KOPT-K1 (cell line): Measurements from ENCODE around the gene KLF16.
"Not testable (repeated sequence)": the region's sequence is repeated elsewhere in the genome, so short reads cannot be mapped to it uniquely, and the experiment has no call there.

Source experiments
- H3K27ac ChIP-seq: fragments of 200-600 bp; sonication (generic); 2 replicates; pipeline ENCODE4 v1.5.1; 2016; ENCODE audit warnings: antibody characterized with exemption, mild to moderate bottlenecking, low read depth, low read length; ENCODE audit not compliant: poor library complexity, severe bottlenecking
- H3K36me3 ChIP-seq: fragments of 200-600 bp; sonication (generic); 2 replicates; pipeline ENCODE4 v1.5.1; 2017; ENCODE audit warnings: antibody characterized with exemption, mild to moderate bottlenecking, low read length, moderate library complexity; ENCODE audit not compliant: insufficient read depth
- H3K9me3 ChIP-seq: fragments of 200-600 bp; sonication (generic); 2 replicates; pipeline ENCODE4 v1.5.1; 2017; ENCODE audit warnings: antibody characterized with exemption, low read length, mild to moderate bottlenecking; ENCODE audit not compliant: insufficient read depth, poor library complexity, severe bottlenecking

KLF16 gene

DNA sequence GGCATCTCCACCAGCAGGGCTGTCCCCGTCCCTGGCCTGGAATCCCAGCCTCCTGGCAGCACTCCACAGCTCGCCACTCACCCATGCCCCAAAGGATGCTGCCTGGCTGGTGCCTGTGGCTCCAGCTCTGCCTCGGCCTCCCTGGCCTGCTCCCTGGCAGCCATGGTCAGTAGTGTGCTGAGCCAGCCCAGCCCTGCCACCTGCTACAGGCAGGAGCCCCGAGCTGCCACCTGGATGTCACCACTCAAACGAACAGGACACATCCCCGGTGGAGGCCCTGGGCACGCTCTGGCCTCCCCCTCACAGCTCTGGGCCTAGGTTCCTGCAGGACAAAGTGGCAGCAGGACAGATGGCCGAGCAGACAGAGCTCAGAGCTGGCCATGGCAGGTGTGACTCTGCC, 15.2 kb upstream of the KLF16 start:
- not testable (repeated sequence) for H3K9me3 ChIP-seq, H3K36me3 ChIP-seq, H3K27ac ChIP-seq

DNA sequence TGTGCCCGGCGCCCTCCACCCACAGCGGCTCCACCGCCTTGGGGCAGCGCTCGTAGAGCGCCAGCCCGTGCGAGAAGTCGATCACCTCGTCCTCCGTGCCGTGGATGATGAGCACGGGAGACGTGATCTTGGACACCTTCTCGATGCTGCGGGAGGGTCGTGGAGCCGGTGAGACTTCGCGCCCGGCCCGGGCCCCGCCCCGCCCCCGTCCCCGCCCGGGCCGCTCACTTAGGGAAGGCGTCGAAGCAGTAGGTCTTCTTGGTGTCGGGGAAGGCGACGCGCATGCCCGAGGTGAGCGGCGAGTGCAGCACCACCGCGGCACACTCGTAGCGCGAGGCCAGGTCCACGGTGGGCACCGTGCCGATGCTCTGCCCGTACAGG, 13.9 kb upstream of the KLF16 start:
- H3K36me3 ChIP-seq = peaks cover 18% of the 10 kb centered on the region
- not testable (repeated sequence) for H3K27ac ChIP-seq, H3K9me3 ChIP-seq

DNA sequence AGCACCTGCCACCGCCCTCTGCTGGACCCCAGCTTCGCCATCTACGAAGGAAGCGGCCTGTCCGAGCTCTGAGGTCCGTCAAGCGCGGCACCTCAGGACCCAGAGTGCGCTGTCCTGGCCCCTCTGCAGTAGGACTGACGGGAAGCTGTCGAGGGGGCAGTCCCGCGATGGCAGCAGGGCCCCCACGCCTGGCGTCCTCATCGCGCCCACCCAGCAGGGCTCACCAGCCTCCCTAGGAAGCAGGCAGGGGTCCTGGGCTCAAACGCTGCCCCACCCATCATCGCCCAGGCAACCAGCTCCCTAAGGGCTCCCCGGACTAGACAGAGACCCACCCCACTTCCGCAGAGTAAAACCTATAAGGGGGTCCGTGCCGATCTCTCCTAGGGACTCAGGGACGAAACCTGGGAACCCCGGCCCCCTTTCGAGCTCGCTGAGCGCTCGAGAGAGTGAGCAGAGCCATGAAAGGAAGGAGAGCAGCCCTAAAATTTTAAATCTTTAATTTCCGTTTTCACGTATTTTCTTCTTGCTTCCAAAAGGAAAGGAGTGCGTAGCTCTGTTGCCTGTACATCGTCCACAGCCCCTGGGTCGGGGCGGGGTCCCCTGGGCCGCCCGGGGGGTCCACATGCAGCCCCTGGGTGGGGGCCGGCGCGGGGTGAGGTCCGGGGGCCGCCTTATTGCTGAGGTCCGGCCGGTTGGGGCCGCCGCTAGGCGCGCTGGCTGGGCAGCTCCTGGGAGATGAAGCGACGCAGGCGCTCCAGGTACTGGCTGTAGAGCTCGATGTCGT, 13.3 kb upstream of the KLF16 start:
- not testable (repeated sequence) for H3K9me3 ChIP-seq
- peaks cover 24% of the 10 kb centered on the region for H3K36me3 ChIP-seq
- H3K27ac ChIP-seq = peak overlapping the region; percentile 88

- Histone ChIP-seq H3K9me3 (no peaks in the 10 kb centered on the region), H3K27ac (peak overlapping the region; percentile 88), H3K36me3 (peaks cover 32% of the 10 kb centered on the region)
These were observed 12.5 kb upstream of the KLF16 start for GRCh38 chr19:1875646-1876495.

GRCh38 chr19:1875265-1875645, 11.9 kb upstream of the KLF16 start:
- not testable (repeated sequence) for H3K9me3 ChIP-seq
- peaks cover 38% of the 10 kb centered on the region for H3K36me3 ChIP-seq
- peak overlapping the region; percentile 88 for H3K27ac ChIP-seq

DNA sequence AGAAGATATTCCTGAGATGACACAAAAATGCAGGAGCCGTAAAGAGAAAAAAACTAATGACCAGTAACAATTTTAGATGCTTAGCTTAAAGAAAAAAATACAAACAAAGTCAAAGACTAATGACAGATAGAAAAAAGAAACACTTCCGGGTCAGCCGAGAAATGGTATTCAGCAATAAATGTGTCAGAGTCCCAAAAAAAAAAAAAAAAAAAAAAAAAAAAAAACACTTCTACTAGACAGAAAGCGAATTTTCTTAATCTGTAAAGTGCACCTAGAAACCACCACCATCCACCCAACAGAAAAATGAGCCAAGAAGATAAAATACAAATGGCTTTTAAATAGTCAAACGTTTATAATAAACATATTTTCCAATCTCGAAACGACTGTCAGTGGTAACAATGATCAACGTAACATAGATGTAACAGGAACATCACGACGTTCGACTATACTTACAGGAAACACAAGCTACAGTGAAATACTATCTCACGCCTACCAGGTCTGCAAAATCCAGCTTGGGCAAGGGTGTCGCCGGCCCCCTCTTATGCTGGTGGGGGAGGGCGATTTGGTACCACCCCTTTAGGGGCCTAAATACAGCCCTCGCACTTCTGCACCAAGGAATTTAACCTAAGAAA, 11.3 kb upstream of the KLF16 start:
- no peaks in the 10 kb centered on the region for H3K9me3 ChIP-seq
- H3K36me3 ChIP-seq = peaks cover 40% of the 10 kb centered on the region
- peak overlapping the region; percentile 88 for H3K27ac ChIP-seq

- Histone ChIP-seq H3K9me3 (no peaks in the 10 kb centered on the region), H3K36me3 (peaks cover 45% of the 10 kb centered on the region), H3K27ac (no peak overlapping the region)
These were observed 10.4 kb upstream of the KLF16 start for GRCh38 chr19:1873524-1874473.

DNA sequence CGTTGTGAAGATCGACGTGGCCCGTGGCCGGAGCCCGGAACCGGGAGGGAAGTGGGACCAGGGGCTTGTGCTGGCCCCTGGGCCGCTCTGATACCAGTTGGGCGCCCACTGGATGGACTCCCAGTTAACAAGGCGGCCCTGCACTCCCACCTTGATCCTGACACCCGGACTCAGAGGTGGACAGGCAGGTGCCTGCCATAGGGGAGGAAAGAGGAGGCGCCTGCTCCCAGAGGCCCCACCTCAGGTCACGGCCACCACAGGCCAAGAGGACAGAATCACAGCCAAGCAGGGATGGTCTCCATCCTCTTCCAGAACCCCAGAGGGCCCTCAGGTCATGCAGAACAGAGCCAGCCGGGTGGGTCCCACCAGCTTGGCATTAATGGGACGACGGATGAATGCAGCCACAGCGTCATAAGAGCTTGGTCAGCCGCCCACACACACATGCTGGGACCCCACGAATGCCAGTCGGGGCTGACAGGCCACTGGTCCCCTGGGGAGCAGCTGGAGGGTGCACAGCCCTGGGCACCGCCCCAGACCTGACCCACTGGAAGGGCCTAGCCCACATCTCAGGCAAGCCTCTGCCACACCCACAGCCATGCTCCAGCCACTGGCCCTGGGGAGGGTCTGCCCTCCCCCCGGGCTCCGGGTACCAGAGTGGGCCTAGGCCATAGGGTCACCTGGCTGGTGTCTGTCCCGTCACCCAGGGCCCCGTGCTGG, 9.6 kb upstream of the KLF16 start:
- H3K27ac ChIP-seq = no peak overlapping the region
- H3K9me3 ChIP-seq = no peaks in the 10 kb centered on the region
- H3K36me3 ChIP-seq = peaks cover 47% of the 10 kb centered on the region

DNA sequence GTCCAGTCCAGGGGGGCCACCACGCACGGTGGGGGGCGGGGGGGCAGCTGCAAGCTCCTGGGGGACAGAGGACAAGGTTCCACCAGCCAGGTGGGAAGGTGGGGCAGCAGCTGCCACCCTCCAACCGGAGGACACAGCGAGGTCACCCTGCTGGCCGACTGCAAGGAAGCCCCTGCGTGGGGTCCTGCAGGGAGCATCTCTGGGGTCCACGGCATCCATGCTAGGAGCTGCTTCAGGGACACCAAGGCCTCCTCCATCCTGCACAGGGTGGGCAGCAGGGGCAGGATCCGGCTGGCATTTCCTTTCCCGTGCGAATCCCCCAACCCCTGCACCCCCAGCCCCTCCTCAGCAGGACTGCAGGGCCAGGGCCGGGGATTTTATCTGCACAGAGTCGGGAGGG, 8.3 kb upstream of the KLF16 start:
- Histone ChIP-seq H3K9me3 (no peaks in the 10 kb centered on the region), H3K27ac (no peak overlapping the region), H3K36me3 (peaks cover 47% of the 10 kb centered on the region)

DNA sequence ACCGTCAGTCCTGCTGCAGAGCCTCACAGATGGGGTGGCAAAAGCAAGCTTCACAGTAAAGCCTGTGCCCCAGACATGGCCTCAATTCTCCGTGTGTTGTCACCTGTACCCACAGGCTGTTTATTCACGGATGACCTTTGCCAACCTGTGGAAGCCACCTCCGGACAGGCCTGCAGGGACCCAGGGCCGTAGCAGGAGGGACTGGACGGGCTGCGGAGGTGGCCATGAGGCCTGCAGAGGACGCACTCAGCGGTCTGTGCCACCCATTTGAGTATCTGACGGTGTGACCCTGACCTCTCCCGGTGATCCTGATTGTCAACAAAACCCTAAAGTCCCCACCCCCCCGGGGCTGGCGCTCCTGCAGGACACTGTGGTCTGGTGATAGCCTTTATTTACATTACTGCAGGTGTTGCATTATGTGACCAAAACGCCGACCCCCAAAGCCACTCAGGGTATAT, 7.8 kb upstream of the KLF16 start:
- Histone ChIP-seq H3K36me3 (peaks cover 47% of the 10 kb centered on the region), H3K9me3 (no peaks in the 10 kb centered on the region), H3K27ac (no peak overlapping the region)

- Histone ChIP-seq H3K27ac (no peak overlapping the region), H3K36me3 (peaks cover 46% of the 10 kb centered on the region), H3K9me3 (no peaks in the 10 kb centered on the region)
These were observed 5.6 kb upstream of the KLF16 start for GRCh38 chr19:1868971-1869370.

DNA sequence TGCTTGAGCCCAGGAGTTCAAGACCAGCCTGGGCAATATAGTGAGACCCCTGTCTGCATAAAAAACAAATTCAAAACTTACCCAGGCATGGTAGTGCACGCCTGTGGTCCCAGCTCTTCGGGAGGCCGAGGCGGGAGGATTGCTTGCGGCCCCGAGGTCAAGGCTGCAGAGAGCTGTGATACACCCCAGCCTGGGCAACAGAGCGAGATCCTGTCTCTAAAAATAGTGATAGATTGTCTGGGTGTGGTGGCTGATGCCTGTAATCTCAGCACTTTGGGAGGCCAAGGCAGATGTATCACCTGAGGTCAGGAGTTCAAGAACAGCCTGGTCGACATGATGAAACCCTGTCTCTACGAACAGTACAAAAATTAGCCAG, 4.0 kb upstream of the KLF16 start:
- Histone ChIP-seq H3K27ac (no peak overlapping the region), H3K36me3 (peaks cover 30% of the 10 kb centered on the region), H3K9me3 (no peaks in the 10 kb centered on the region)

GRCh38 chr19:1866693-1867348, 3.4 kb upstream of the KLF16 start:
- Histone ChIP-seq H3K9me3 (no peaks in the 10 kb centered on the region), H3K36me3 (peaks cover 25% of the 10 kb centered on the region; the same call in 1 of the 2 replicates), H3K27ac (no peak overlapping the region)
